ENCODE results near the gene MBNL1.
A peak's percentile ranks its signal among the peaks of the same experiment; 100 is the strongest.
"Not testable (repeated sequence)": the region's sequence is repeated elsewhere in the genome, so short reads cannot be mapped to it uniquely, and the experiment has no call there.

The MBNL1 gene

DNA sequence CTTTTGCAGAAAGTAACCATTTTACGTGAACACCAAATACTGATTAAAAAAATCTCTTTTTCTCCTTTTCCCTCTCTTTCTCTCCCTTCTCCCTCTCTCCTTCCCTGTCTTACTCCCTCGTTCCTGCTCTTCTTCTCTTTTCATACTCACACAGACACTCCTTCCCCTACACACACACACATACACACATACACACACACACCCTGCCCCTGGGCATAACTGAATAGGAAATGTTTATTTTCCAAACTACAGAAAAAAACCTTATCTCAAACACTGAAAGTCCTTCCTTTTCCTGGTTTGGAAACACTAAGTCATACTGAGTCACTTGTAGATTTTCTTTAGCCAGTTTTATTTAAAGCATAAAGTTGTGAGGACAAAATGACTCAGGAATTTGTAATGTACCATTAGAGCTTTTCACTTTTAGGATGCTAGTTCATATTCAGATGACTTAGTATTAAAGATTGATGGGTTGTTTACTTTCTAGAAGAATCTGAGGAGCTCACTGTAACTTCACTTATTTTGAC is 62.4 kb downstream of the MBNL1 start:
- Mint-ChIP-seq H3K27ac (peak overlapping the region; percentile 1), H3K4me3 (no peak overlapping the region), H3K4me1 (ENCODE audit: low read depth) (peaks cover 60% of the 10 kb centered on the region), H3K9me3 (no peaks in the 10 kb centered on the region), H3K27me3 (ENCODE audit: low read depth) (no peaks in the 10 kb centered on the region), H3K36me3 (ENCODE audit: low read depth) (peaks cover 61% of the 10 kb centered on the region)
- DNase-seq (ENCODE audit: low spot score), result no peak

DNA sequence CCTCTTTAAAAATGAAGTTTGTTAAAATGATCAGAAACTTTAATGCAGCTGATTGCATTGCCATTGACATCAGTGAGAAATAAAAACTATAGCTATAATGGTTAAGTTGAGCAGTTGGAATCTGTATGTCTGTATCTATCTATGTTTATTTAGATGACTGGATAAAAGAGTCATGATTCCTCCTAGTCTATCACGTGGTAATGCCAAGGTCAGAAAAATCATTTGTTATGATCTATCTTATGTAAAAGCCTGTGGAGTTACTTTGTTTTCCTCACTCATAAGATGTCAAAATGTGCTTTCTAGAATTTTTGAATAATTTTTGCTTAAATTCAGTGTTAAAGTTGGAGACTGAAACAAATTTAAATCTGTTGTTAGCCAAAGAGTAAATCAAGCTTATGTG is 63.3 kb downstream of the MBNL1 start:
- no peak overlapping the region for H3K27ac Mint-ChIP-seq

DNA sequence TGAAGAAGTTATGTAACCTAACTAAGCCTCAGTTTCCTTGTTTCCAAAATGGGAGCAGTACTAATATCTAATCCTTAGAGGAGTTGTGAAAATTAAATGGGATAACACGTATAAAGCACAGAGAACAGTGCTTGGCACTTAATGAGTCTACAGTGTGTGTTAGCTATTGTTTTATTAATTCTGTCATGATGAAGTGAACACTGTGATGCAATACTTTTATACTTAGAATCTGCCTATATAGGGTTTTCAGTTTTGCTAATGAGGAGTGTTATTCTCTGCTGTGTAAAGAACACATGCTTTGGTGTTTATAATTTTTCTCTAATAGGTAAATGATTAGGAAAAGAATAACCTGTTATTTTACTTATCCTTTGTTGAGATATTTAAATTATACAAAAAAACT is 65.2 kb downstream of the MBNL1 start:
- Mint-ChIP-seq H3K27me3 (ENCODE audit: low read depth) (no peaks in the 10 kb centered on the region), H3K27ac (peak overlapping the region; percentile 3), H3K9me3 (no peaks in the 10 kb centered on the region), H3K4me1 (ENCODE audit: low read depth) (peaks cover 58% of the 10 kb centered on the region), H3K36me3 (ENCODE audit: low read depth) (peaks cover 60% of the 10 kb centered on the region), H3K4me3 (no peak overlapping the region)
- DNase-seq (ENCODE audit: low spot score), result no peak

More for the DNA sequence above, 63.3 kb downstream of the MBNL1 start:
- DNase-seq (ENCODE audit: low spot score), result no peak
- Mint-ChIP-seq H3K9me3 (no peaks in the 10 kb centered on the region), H3K27me3 (ENCODE audit: low read depth) (no peaks in the 10 kb centered on the region), H3K4me1 (ENCODE audit: low read depth) (peaks cover 60% of the 10 kb centered on the region), H3K36me3 (ENCODE audit: low read depth) (peaks cover 57% of the 10 kb centered on the region), H3K4me3 (no peak overlapping the region)

DNA sequence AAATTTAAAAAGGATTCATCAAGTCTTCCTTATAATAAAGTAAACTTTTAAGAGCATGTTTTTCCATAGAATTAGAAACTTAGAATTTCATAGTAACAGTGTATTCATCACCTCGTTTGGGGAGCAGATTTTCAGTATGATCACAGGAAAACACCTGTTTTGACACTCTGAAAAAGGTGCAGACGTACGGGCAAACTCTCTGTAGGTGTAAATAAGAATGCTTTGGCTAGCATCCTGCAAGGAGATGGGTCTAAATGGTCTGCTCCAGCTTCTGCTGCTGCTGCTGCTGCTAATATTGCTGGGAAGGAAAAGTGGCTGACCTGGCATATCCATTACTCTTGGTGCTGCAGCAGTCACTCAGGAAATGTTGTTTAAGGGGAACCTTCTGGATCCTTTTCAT is 66.0 kb downstream of the MBNL1 start:
- peaks cover 58% of the 10 kb centered on the region for H3K4me1 Mint-ChIP-seq (ENCODE audit: low read depth)
- DNase-seq (ENCODE audit: low spot score), result no peak
- no peak overlapping the region for H3K4me3 Mint-ChIP-seq
- no peaks in the 10 kb centered on the region for H3K27me3 Mint-ChIP-seq (ENCODE audit: low read depth)
- H3K36me3 Mint-ChIP-seq (ENCODE audit: low read depth), result peaks cover 63% of the 10 kb centered on the region
- no peaks in the 10 kb centered on the region for H3K9me3 Mint-ChIP-seq
- H3K27ac Mint-ChIP-seq, result no peak overlapping the region

DNA sequence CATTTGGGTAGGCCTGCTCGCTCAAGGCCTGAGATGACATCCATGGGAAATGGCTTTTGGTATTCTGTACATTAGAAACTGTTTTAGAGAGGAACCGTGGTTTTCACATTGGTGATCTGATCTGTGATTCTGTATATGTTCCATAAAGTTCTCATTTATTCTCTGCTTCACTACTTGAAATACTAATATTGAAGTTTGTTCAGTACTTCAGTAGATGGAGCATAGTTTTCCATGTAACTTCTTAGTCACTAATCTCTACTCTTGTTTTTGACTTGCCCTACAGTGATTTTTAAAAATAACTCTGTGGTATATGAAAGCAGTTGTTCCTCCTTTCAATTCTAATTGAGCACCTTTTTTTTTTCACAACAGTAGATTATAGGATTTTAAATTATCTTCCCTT is 66.5 kb downstream of the MBNL1 start:
- Mint-ChIP-seq H3K27me3 (ENCODE audit: low read depth) (no peaks in the 10 kb centered on the region), H3K4me3 (no peak overlapping the region), H3K4me1 (ENCODE audit: low read depth) (peaks cover 59% of the 10 kb centered on the region), H3K27ac (no peak overlapping the region), H3K36me3 (ENCODE audit: low read depth) (peaks cover 66% of the 10 kb centered on the region), H3K9me3 (no peaks in the 10 kb centered on the region)
- DNase-seq (ENCODE audit: low spot score), result no peak

DNA sequence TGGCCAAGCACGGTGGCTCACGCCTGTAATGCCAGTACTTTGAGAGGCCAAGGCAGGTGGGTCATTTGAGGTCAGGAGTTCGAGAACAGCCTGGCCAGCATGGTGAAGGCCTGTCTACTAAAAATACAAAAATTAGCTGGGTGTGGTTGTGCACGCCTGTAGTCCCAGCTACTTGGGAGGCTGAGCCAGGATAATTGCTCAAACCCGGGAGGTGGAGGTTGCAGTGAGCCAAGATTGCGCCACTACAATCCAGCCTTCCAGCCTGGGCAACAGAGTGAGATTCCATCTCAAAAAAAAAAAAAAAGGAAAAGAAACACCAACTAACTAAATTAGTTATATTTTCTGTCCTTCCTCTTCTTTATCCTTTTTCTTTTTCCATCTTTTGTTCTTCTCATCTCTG is 68.6 kb downstream of the MBNL1 start:
- H3K27me3 Mint-ChIP-seq (ENCODE audit: low read depth); H3K27ac Mint-ChIP-seq; H3K4me3 Mint-ChIP-seq; DNase-seq (ENCODE audit: low spot score); H3K9me3 Mint-ChIP-seq: not testable (repeated sequence)
- Mint-ChIP-seq H3K36me3 (ENCODE audit: low read depth) (peaks cover 62% of the 10 kb centered on the region), H3K4me1 (ENCODE audit: low read depth) (peaks cover 47% of the 10 kb centered on the region)

DNA sequence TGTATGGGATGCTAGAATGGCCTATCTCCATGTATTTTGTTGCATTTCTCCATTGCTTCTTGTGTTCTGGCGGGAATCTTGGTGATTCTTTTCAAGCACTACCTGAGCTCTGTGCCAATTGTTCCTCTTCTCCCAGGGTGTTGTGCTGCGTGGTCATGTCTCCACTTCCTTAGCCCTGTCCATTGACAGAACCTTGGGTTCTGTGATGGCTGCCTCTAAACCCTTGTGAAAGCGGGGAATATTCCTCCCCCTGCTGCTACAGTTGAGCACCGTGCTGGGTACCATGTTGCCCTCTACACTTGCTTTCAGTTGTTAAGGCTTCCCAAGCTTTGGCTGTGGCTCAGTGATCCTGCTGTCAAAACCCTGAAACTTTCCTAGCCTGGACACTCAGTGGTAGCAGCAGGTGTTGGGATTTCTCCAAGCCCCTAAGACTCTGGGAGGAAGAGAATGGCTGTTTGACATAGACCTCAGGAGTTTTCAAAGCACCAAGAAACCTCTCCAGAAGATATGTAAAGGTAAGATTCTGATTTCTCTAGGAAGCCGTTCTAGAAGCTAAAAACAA is 69.5 kb downstream of the MBNL1 start:
- H3K4me1 Mint-ChIP-seq (ENCODE audit: low read depth), result peaks cover 41% of the 10 kb centered on the region
- H3K27me3 Mint-ChIP-seq (ENCODE audit: low read depth), result no peaks in the 10 kb centered on the region
- H3K36me3 Mint-ChIP-seq (ENCODE audit: low read depth), result peaks cover 60% of the 10 kb centered on the region
- no peak overlapping the region for H3K27ac Mint-ChIP-seq
- H3K4me3 Mint-ChIP-seq, result no peak overlapping the region
- DNase-seq (ENCODE audit: low spot score), result no peak
- no peaks in the 10 kb centered on the region for H3K9me3 Mint-ChIP-seq

DNA sequence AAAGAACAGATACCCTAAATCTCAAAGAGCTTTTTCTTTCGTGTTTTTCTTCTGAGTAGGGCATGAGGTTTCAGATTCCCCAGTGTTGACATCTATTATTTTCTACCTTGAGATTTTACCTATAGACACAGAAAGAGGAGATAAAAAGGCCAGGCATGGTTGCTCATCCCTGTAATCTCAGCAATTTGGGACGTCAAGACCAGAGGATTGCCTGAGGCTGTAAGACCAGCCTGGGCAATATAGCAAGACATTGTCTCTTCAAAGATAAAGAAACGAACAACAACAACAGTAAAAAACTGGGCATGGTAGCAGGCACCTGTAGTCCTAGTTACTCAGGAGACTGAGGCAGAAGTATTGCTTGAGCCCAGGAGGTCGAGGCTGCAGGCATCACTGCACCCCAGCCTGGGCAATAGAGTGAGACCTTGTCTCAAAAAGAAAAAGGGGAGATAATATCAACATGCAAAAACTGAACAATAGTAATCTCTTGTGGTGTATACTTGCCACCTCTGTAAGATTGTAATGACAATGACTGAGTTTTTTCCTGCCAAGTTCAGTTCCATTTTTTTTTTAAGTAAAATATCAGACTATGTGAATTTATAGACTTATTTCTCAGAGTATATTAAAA is 71.3 kb downstream of the MBNL1 start:
- no peak for DNase-seq (ENCODE audit: low spot score)
- Mint-ChIP-seq H3K4me3 (no peak overlapping the region), H3K27ac (no peak overlapping the region), H3K9me3 (no peaks in the 10 kb centered on the region), H3K27me3 (ENCODE audit: low read depth) (no peaks in the 10 kb centered on the region), H3K4me1 (ENCODE audit: low read depth) (peaks cover 35% of the 10 kb centered on the region), H3K36me3 (ENCODE audit: low read depth) (peaks cover 64% of the 10 kb centered on the region)

DNA sequence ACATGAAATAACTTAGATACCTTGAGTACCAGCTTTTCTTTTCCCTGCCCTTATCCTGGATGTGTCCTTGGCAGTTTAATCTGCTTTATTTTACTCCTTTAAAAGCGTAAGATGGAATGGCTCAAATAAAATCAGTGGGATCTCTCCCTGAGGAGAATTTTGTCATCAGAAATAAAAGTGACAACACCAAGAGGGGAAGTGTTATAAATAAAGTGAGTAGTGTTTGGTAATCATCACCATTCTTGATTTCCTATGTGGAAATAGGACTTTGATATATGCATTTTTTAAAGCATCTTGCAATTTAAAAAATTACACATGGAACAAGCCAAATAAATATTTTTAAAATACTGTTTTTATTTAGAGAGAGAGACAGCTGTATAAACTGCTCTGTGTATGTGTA is 76.5 kb downstream of the MBNL1 start:
- Mint-ChIP-seq H3K36me3 (ENCODE audit: low read depth) (peaks cover 40% of the 10 kb centered on the region), H3K9me3 (no peaks in the 10 kb centered on the region), H3K27ac (no peak overlapping the region), H3K27me3 (ENCODE audit: low read depth) (no peaks in the 10 kb centered on the region), H3K4me1 (ENCODE audit: low read depth) (peaks cover 10% of the 10 kb centered on the region), H3K4me3 (no peak overlapping the region)
- no peak for DNase-seq (ENCODE audit: low spot score)

DNA sequence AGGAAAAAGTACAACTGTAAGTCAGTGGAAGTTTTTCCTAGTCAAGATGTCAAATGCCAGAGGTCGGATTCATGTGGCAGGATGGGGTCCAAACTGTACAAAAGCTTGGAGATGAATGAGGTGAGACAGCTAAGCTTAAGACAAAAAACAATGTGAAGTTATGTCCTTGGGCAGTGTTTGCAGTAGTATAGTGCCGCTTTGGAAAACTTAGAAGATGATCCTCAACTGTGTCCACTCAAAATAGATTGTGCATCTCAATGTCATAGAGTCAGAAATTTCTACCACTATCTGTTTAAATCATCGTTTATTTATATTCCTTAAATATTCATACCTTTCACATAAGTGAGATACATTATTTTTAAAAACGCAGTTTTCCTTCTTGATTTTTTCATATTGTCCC is 77.3 kb downstream of the MBNL1 start:
- Mint-ChIP-seq H3K36me3 (ENCODE audit: low read depth) (peaks cover 39% of the 10 kb centered on the region), H3K27ac (no peak overlapping the region), H3K4me3 (no peak overlapping the region)

DNA sequence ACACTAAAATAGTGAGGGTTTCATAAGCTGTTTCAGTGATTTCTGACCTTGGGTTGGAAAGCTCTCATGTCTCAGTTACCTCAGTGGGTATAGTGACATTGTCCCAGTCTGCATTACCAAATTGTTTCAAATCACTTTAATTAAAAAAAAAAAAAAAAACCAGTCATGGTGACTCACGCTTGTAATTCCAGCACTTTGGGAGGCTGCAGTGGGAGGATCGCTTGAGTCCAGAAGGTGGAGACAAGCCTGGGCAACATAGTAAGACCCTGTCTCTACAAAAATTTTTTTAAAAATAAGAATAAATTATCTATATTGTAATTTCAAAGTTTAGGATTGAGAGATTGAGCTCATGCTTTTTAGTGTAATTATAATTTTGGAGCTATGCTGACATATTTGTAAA is 78.0 kb downstream of the MBNL1 start:
- Mint-ChIP-seq H3K9me3 (no peaks in the 10 kb centered on the region), H3K4me1 (ENCODE audit: low read depth) (peaks cover 13% of the 10 kb centered on the region), H3K4me3 (no peak overlapping the region), H3K27me3 (ENCODE audit: low read depth) (no peaks in the 10 kb centered on the region), H3K36me3 (ENCODE audit: low read depth) (peaks cover 37% of the 10 kb centered on the region), H3K27ac (no peak overlapping the region)
- no peak for DNase-seq (ENCODE audit: low spot score)

More for the DNA sequence above, 77.3 kb downstream of the MBNL1 start:
- Mint-ChIP-seq H3K9me3 (no peaks in the 10 kb centered on the region), H3K4me1 (ENCODE audit: low read depth) (peaks cover 10% of the 10 kb centered on the region), H3K27me3 (ENCODE audit: low read depth) (no peaks in the 10 kb centered on the region)
- no peak for DNase-seq (ENCODE audit: low spot score)

DNA sequence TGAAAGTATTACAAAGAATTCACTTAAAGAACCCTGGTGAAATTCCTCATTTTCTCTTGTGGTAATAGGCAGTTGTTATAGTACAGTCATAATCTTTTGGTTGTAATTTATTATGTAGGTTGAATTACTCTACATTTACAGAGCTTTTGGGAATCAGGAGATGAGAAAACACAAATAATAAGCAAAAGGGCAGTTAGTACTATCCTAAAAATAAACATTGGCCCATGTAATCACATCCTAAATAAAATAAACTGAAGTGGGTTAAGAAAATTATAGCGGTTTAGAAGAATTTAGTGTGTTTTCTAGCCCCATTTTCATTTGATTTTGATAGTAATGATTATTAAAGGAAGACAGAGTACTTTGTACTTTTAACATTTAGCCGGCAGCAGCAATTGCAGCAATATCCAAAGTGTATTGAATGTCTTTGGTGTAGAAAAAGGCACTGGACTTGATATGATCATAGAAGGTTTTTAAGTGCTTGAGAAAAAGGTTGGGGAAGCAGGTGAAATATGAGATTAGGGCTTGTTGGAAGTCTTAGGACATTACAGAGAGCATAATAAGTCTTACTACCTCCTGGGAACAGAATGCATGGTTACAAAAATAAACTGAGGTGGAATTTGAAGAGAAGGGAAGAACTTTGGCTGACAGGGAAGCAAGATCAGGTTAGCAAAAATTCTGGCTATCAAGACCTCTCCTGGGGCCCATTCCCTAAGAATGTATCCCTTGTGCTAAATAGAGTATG is 79.9 kb downstream of the MBNL1 start:
- Mint-ChIP-seq H3K36me3 (ENCODE audit: low read depth) (peaks cover 36% of the 10 kb centered on the region), H3K4me1 (ENCODE audit: low read depth) (peaks cover 15% of the 10 kb centered on the region), H3K27ac (no peak overlapping the region), H3K9me3 (no peaks in the 10 kb centered on the region), H3K27me3 (ENCODE audit: low read depth) (no peaks in the 10 kb centered on the region), H3K4me3 (no peak overlapping the region)
- no peak for DNase-seq (ENCODE audit: low spot score)

DNA sequence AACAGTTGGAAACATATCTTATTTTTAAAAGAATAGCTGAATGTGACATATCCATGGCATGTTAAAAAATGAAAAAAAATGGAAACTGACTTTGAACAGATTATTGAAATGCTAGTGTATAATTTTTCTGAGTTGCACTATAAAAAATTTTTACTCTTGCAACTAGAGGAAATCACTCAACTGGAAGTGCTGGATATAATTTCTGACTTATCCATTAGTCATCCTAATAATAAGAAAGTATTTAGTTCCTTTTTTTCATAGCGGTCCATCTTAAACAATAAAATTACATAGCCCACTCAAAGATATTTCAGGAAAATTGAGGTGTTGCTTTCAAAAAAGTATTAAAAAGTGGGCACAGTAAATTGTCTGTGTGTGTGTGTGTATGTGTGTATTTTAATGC is 80.7 kb downstream of the MBNL1 start:
- Mint-ChIP-seq H3K27ac (no peak overlapping the region), H3K27me3 (ENCODE audit: low read depth) (no peaks in the 10 kb centered on the region), H3K9me3 (no peaks in the 10 kb centered on the region), H3K4me1 (ENCODE audit: low read depth) (peaks cover 18% of the 10 kb centered on the region), H3K4me3 (no peak overlapping the region), H3K36me3 (ENCODE audit: low read depth) (peaks cover 35% of the 10 kb centered on the region)
- DNase-seq (ENCODE audit: low spot score), result no peak

DNA sequence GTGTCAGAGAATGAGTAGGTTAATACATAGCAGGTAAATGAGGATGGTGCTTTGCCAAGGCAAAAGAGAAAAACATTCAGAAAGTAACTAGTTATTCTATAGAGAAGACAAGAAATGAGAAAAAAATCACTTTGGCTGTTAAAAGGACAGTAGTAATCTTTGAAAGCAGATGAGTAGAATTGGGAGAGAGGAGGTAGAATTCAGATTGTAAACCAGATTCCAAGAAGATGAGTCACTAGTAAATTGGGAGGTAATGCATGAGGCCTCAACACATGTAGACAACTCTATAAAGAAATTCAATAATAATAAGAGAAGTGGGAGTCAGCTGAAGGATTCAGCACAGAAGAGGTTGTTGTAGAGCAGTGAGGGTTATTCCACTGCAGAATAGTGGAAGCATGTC is 81.4 kb downstream of the MBNL1 start:
- no peak overlapping the region for H3K4me3 Mint-ChIP-seq
- no peak overlapping the region for H3K27ac Mint-ChIP-seq

More for the DNA sequence above, 81.4 kb downstream of the MBNL1 start:
- no peak for DNase-seq (ENCODE audit: low spot score)
- no peaks in the 10 kb centered on the region for H3K27me3 Mint-ChIP-seq (ENCODE audit: low read depth)
- H3K36me3 Mint-ChIP-seq (ENCODE audit: low read depth), result peaks cover 34% of the 10 kb centered on the region
- no peaks in the 10 kb centered on the region for H3K9me3 Mint-ChIP-seq
- H3K4me1 Mint-ChIP-seq (ENCODE audit: low read depth), result peaks cover 19% of the 10 kb centered on the region

All from T-helper 2 cell treated with Interferon-gamma antibody and Interleukin-4, amounts not matched to agents 5 μg/mL and 100 μg/mL, for 36 hours (primary cell).